GM18909 (cell line): ENCODE results near the gene PLCXD3.
"Not testable (repeated sequence)": the region's sequence is repeated elsewhere in the genome, so short reads cannot be mapped to it uniquely, and the experiment has no call there.

Source experiments
- ATAC-seq: cut with Tn5 transposase; IDR thresholded peaks from one replicate; pipeline ENCODE4 v1.9.1; 2021; ENCODE audit warnings: mild to moderate bottlenecking; ENCODE audit not compliant: unreplicated experiment, poor library complexity

Gene PLCXD3

GRCh38 chr5:41363343-41363986 lies 146.9 kb downstream of the PLCXD3 start:
- no peak for ATAC-seq

- ATAC-seq = no peak
These were observed 153.6 kb downstream of the PLCXD3 start for GRCh38 chr5:41356786-41357185.

GRCh38 chr5:41349846-41350245 lies 160.6 kb downstream of the PLCXD3 start:
- no peak for ATAC-seq

GRCh38 chr5:41347569-41347968 lies 162.8 kb downstream of the PLCXD3 start:
- ATAC-seq = no peak

- ATAC-seq = no peak
These were observed 163.8 kb downstream of the PLCXD3 start for GRCh38 chr5:41346609-41347008.

- ATAC-seq = no peak
These were observed 165.1 kb downstream of the PLCXD3 start for GRCh38 chr5:41345295-41345694.

GRCh38 chr5:41339339-41339738 lies 171.1 kb downstream of the PLCXD3 start:
- ATAC-seq = no peak

- ATAC-seq = no peak
These were observed 172.2 kb downstream of the PLCXD3 start for GRCh38 chr5:41338136-41338675.

- no peak for ATAC-seq
These were observed 172.7 kb downstream of the PLCXD3 start for GRCh38 chr5:41337724-41338123.

- ATAC-seq = no peak
These were observed 173.2 kb downstream of the PLCXD3 start for GRCh38 chr5:41337216-41337615.

GRCh38 chr5:41336471-41336870 lies 173.9 kb downstream of the PLCXD3 start:
- ATAC-seq = no peak

GRCh38 chr5:41335596-41336181 lies 174.7 kb downstream of the PLCXD3 start:
- ATAC-seq = no peak

- ATAC-seq = peak; percentile 80
These were observed 175.6 kb downstream of the PLCXD3 start for GRCh38 chr5:41334758-41335157.

GRCh38 chr5:41334221-41334620 lies 176.2 kb downstream of the PLCXD3 start:
- no peak for ATAC-seq

GRCh38 chr5:41325074-41325473 lies 185.3 kb downstream of the PLCXD3 start:
- ATAC-seq = no peak

GRCh38 chr5:41322826-41323225 lies 187.6 kb downstream of the PLCXD3 start:
- not testable (repeated sequence) for ATAC-seq

GRCh38 chr5:41312478-41313060 lies 197.8 kb downstream of the PLCXD3 start:
- no peak for ATAC-seq

- ATAC-seq = no peak
These were observed 198.3 kb downstream of the PLCXD3 start for GRCh38 chr5:41312066-41312465.

- no peak for ATAC-seq
These were observed 201.1 kb downstream of the PLCXD3 start for GRCh38 chr5:41309275-41309674.

- no peak for ATAC-seq
These were observed 204.4 kb downstream of the PLCXD3 start for GRCh38 chr5:41306005-41306404.

GRCh38 chr5:41305056-41305455 lies 205.3 kb downstream of the PLCXD3 start:
- ATAC-seq = no peak

GRCh38 chr5:41296066-41296465 lies 214.3 kb downstream of the PLCXD3 start:
- no peak for ATAC-seq
